Measurements from ENCODE around the gene C16orf96.

Gene C16orf96

DNA sequence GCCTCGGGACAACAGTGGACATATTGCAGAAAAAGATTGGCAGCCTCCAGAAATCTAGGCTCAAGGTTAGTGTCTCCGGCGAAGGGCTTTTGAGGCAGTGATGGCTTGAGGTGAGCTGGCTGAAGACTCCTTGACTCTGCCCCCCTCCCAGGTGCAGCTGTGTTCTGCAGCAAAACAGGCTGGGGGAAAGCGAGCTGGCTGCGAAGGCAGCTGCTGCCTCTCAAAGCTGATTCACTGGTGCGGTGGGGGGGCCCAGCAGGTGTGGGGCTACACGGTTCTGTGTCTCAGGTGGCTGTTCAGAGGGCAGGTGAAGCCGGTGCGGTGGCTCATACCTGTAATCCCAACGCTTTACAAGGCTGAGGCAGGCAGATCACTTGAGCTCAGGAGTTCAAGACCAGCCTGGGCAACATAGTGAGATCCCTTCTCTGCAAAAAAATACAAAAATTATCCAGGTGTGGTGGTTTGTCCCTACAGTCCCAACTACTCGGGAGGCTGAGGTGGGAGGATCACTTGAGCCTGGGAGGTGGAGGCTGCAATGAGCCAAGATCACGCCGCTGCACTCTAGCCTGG is 22.9 kb downstream of the C16orf96 start:
- no peak overlapping the region for H3K4me3 ChIP-seq (ENCODE audit: low read length)
- H3K4me2 ChIP-seq (ENCODE audit: low read depth, low read length), result no peak overlapping the region
- TF ChIP-seq, protein P1, sequence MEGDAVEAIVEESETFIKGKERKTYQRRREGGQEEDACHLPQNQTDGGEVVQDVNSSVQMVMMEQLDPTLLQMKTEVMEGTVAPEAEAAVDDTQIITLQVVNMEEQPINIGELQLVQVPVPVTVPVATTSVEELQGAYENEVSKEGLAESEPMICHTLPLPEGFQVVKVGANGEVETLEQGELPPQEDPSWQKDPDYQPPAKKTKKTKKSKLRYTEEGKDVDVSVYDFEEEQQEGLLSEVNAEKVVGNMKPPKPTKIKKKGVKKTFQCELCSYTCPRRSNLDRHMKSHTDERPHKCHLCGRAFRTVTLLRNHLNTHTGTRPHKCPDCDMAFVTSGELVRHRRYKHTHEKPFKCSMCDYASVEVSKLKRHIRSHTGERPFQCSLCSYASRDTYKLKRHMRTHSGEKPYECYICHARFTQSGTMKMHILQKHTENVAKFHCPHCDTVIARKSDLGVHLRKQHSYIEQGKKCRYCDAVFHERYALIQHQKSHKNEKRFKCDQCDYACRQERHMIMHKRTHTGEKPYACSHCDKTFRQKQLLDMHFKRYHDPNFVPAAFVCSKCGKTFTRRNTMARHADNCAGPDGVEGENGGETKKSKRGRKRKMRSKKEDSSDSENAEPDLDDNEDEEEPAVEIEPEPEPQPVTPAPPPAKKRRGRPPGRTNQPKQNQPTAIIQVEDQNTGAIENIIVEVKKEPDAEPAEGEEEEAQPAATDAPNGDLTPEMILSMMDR (IDR thresholded peaks at IDR 0.05; ENCODE audit: low read length), result no peak
- TF ChIP-seq EZH2 (optimal IDR thresholded peaks at IDR 0.05; ENCODE audit: low read depth, low read length), result no peak
- TF ChIP-seq EZH2phosphoT487 (IDR thresholded peaks at IDR 0.05; ENCODE audit: low read length), result no peak
- H3K9me3 ChIP-seq (replicated peaks; ENCODE audit: insufficient read depth, low read length), result no peaks in the 10 kb centered on the region
- no peaks in the 10 kb centered on the region for H3K36me3 ChIP-seq (replicated peaks; ENCODE audit: insufficient read depth, low read length)
- no peaks in the 10 kb centered on the region for H3F3A ChIP-seq (ENCODE audit: insufficient read depth, low read length)
- no peak for DNase-seq
- no peaks in the 10 kb centered on the region for H3K79me2 ChIP-seq (ENCODE audit: low read length)
- no peaks in the 10 kb centered on the region for H3K9me2 ChIP-seq (replicated peaks; ENCODE audit: insufficient read depth, low read length)
- H3K27ac ChIP-seq (ENCODE audit: low read length), result no peak overlapping the region
- no peaks in the 10 kb centered on the region for H4K20me1 ChIP-seq (ENCODE audit: insufficient read depth, low read length)
- no peaks in the 10 kb centered on the region for H3K27me3 ChIP-seq (replicated peaks; ENCODE audit: insufficient read depth, low read length)
- no peak overlapping the region for H2AFZ ChIP-seq (ENCODE audit: low read length)
- H3K4me1 ChIP-seq (ENCODE audit: low read length), result no peaks in the 10 kb centered on the region
- H3K9ac ChIP-seq (ENCODE audit: low read length), result no peak overlapping the region

DNA sequence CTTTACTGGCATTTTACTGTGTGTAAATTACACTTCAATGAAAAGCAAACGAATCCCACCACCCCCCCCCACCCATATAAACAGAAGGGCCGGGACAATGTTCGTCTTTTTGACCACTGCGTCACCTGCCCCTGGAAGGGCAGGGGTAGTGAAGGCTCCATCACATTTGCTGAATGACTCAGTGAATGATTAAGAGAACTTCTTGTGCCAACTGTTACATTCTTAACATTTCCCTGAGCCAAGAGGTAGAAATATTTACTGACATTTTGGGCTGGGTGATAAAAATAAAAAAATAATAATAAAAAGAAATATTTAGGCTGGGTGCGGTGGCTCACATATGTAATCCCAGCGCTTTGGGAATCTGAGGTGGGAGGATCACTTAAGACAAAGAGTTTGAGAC is 24.1 kb downstream of the C16orf96 start:
- no peaks in the 10 kb centered on the region for H4K20me1 ChIP-seq (ENCODE audit: insufficient read depth, low read length)

DNA sequence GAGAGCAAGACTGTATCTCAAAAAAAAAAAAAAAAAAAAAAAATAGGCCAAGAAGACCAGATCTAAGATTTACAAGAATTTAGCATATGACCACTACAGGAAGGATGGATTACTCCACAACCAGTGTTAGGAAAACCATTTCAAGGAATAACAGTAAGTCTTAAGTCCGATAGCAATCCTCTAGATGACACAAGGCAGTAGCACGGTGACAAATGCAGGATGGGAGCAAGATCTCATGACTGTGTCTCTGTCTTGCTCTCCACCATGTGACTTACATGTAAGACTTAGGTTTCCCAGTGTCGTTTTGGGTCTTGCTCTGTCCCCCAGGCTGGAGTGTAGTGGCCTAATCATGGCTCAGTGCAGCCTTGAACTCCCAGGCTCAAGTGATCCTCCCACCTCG is 27.8 kb downstream of the C16orf96 start:
- Histone ChIP-seq H3K4me2 (ENCODE audit: low read depth, low read length) (no peak overlapping the region), H3K79me2 (ENCODE audit: low read length) (no peaks in the 10 kb centered on the region), H3K9ac (ENCODE audit: low read length) (no peak overlapping the region), H3K4me3 (ENCODE audit: low read length) (no peak overlapping the region), H3K27me3 (replicated peaks; ENCODE audit: insufficient read depth, low read length) (no peaks in the 10 kb centered on the region), H3K27ac (ENCODE audit: low read length) (no peak overlapping the region), H3K36me3 (replicated peaks; ENCODE audit: insufficient read depth, low read length) (no peaks in the 10 kb centered on the region), H3K9me3 (replicated peaks; ENCODE audit: insufficient read depth, low read length) (no peaks in the 10 kb centered on the region), H3K4me1 (ENCODE audit: low read length) (no peaks in the 10 kb centered on the region), H3F3A (ENCODE audit: insufficient read depth, low read length) (no peaks in the 10 kb centered on the region), H4K20me1 (ENCODE audit: insufficient read depth, low read length) (no peaks in the 10 kb centered on the region), H3K9me2 (replicated peaks; ENCODE audit: insufficient read depth, low read length) (no peaks in the 10 kb centered on the region), H2AFZ (ENCODE audit: low read length) (no peak overlapping the region)
- no peak for TF ChIP-seq EZH2 (optimal IDR thresholded peaks at IDR 0.05; ENCODE audit: low read depth, low read length)
- TF ChIP-seq EZH2phosphoT487 (IDR thresholded peaks at IDR 0.05; ENCODE audit: low read length), result no peak
- TF ChIP-seq, protein P1 (IDR thresholded peaks at IDR 0.05; ENCODE audit: low read length), result no peak
- no peak for DNase-seq

More for the DNA sequence above, 24.1 kb downstream of the C16orf96 start:
- Histone ChIP-seq H3K27me3 (replicated peaks; ENCODE audit: insufficient read depth, low read length) (no peaks in the 10 kb centered on the region), H2AFZ (ENCODE audit: low read length) (no peak overlapping the region), H3F3A (ENCODE audit: insufficient read depth, low read length) (no peaks in the 10 kb centered on the region), H3K9me2 (replicated peaks; ENCODE audit: insufficient read depth, low read length) (no peaks in the 10 kb centered on the region), H3K4me3 (ENCODE audit: low read length) (no peak overlapping the region), H3K9ac (ENCODE audit: low read length) (no peak overlapping the region), H3K4me2 (ENCODE audit: low read depth, low read length) (no peak overlapping the region), H3K27ac (ENCODE audit: low read length) (no peak overlapping the region), H3K79me2 (ENCODE audit: low read length) (no peaks in the 10 kb centered on the region), H3K36me3 (replicated peaks; ENCODE audit: insufficient read depth, low read length) (no peaks in the 10 kb centered on the region), H3K4me1 (ENCODE audit: low read length) (no peaks in the 10 kb centered on the region), H3K9me3 (replicated peaks; ENCODE audit: insufficient read depth, low read length) (no peaks in the 10 kb centered on the region)
- no peak for DNase-seq
- TF ChIP-seq EZH2phosphoT487 (IDR thresholded peaks at IDR 0.05; ENCODE audit: low read length) (no peak), EZH2 (optimal IDR thresholded peaks at IDR 0.05; ENCODE audit: low read depth, low read length) (no peak)
- TF ChIP-seq, protein P1 (IDR thresholded peaks at IDR 0.05; ENCODE audit: low read length), result no peak

Measured in MM.1S (cell line).